22Rv1 (cell line): ENCODE measurements around the gene KAZN.

Experiments
- ZFX ChIP-seq: fragments of 450-650 bp; IDR thresholded peaks from 2 replicates; pipeline ENCODE4 v1.6.1; 2017; ENCODE audit warnings: antibody characterized with exemption, borderline replicate concordance
- TF ChIP-seq, protein P1 (sequence below): fragments of 450-650 bp; IDR thresholded peaks from 2 replicates; pipeline ENCODE4 v1.5.1; 2017; ENCODE audit warnings: mild to moderate bottlenecking

DNA sequence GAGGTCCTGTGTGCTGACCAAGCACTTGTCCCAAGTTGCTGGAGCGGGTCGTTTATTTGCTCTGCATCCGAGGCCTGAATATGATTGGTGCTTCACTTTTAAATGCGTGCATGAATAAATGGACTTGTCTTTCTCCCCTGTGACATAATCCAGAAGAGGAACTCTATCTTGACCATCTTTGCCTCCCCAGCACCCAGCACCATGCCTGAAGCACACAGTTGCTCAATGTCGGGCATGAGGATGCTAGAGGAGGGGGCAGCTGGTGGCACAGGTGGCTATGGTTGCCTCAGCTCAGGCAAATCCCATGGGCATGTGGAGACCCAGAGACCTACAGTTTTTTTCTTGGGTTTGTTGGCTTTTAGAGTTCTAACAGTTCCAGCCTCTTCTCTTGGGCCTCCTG lies 142.6 kb downstream of the KAZN start:
- TF ChIP-seq, protein P1, sequence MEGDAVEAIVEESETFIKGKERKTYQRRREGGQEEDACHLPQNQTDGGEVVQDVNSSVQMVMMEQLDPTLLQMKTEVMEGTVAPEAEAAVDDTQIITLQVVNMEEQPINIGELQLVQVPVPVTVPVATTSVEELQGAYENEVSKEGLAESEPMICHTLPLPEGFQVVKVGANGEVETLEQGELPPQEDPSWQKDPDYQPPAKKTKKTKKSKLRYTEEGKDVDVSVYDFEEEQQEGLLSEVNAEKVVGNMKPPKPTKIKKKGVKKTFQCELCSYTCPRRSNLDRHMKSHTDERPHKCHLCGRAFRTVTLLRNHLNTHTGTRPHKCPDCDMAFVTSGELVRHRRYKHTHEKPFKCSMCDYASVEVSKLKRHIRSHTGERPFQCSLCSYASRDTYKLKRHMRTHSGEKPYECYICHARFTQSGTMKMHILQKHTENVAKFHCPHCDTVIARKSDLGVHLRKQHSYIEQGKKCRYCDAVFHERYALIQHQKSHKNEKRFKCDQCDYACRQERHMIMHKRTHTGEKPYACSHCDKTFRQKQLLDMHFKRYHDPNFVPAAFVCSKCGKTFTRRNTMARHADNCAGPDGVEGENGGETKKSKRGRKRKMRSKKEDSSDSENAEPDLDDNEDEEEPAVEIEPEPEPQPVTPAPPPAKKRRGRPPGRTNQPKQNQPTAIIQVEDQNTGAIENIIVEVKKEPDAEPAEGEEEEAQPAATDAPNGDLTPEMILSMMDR = no peak
- no peak for TF ChIP-seq ZFX
